GM18505 (cell line): ENCODE measurements around the gene TPO.

ENCODE experiments used
- ATAC-seq: cut with Tn5 transposase; IDR thresholded peaks from one replicate; pipeline ENCODE4 v1.9.1; 2021; ENCODE audit not compliant: unreplicated experiment
- POLR2A ChIP-seq: IDR thresholded peaks from 4 replicates; pipeline ENCODE4 v1.6.1; 2011; ENCODE audit warnings: borderline replicate concordance; ENCODE audit not compliant: insufficient read depth, insufficient read length; ENCODE audit errors: extremely low read depth

TPO gene

DNA sequence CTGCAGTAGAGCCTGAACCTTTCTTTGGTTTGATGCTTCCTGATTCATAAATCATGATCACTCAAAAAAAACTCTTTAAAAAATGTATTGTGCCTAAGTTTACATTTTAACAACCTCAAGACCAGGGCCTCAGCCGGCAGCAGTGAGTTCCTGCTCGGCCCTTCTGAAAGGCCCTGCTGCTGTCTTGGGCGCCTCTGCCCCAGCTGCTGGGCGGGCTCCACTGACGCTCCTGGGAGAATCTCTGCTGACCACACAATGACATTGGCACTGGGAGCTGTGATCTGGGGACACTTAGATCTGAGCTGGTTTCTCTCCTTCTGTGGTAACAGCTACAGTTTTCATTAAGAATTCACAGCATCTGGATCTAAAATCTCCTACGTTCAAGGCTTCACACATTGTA lies 25.7 kb downstream of the TPO start:
- no peak for ATAC-seq
- TF ChIP-seq POLR2A: no peak

- no peak for TF ChIP-seq POLR2A
- no peak for ATAC-seq
These were observed 27.3 kb downstream of the TPO start for GRCh38 chr2:1440581-1440980.

GRCh38 chr2:1446301-1446700 lies 33.0 kb downstream of the TPO start:
- no peak for TF ChIP-seq POLR2A
- ATAC-seq: no peak

DNA sequence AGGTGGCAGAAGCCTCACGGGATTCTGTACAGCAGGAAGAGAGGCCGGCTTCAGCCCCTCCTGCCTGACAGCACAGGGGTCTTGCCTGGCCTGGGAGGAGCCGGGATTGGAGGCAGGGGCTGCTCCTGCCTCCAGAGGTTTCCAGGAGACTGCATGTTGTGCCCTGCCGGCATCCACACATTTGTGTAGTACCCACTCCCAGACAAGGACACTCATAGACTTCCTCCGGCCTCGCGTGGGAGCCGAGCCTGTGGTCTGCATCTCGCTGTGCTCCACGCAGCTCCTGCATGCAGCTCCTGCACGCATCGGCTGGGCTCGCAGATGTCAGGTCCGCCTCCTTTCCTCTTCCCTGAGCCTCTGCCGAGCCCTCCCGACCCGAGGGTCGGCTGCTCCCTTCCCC lies 34.7 kb downstream of the TPO start:
- TF ChIP-seq POLR2A: no peak
- ATAC-seq: no peak

DNA sequence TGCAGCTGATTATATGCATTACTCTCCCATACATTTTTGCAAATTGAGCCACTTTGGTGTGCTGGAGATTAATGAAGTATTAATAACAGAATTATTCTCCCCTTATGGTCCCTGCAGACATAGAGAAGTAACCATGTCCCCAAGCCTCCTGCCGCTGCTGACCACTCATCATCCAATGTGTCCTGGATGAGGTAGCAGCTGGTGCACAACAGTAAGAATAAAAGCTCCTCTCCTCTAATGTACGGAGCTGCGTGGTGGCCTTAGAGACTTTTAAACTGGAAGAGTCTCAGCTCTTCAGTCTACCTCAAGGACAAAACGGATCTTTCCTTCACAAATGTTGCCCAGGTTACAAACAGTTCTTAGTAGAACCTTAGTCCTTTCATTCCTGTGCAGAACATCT lies 37.7 kb downstream of the TPO start:
- no peak for TF ChIP-seq POLR2A
- ATAC-seq: no peak

DNA sequence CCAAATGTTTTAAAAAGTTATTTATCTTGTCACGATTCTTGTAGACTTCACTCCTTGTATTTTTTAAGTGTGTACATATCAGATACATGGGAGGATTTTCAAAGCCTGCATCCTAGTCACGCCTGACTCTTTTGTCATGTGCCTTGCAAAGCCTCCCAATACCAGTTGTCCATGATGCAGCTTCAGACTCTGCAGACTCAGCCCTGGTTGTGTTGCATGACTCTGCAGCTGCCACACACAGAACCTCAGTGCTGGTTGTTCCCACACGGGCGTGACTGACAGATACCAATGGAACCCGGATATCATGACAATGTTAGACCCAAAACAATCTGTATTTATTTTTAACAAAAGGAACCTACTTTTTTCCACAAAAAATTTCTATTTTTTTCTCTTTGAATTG lies 38.2 kb downstream of the TPO start:
- no peak for ATAC-seq
- no peak for TF ChIP-seq POLR2A

GRCh38 chr2:1453561-1453960 lies 40.3 kb downstream of the TPO start:
- no peak for TF ChIP-seq POLR2A
- no peak for ATAC-seq

DNA sequence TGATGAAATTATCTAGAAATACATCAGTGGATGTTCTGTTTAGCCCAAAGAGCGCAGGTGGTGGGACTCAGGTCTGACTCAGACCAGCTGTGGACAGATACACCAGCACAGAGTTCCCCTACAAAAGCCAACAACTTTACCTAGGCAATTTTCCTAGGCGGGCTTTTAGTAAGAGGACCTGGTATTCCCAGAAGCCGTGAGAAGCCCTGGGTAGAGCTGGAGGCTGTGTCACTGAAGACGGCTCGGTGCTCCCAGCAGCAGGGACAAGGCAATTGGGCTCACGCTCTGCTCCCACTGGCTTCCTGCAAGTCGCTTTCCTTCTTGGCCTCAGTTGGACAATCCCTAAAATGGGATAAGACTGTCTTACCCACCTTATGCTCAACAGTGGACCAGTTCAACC lies 41.1 kb downstream of the TPO start:
- ATAC-seq: no peak
- TF ChIP-seq POLR2A: no peak

DNA sequence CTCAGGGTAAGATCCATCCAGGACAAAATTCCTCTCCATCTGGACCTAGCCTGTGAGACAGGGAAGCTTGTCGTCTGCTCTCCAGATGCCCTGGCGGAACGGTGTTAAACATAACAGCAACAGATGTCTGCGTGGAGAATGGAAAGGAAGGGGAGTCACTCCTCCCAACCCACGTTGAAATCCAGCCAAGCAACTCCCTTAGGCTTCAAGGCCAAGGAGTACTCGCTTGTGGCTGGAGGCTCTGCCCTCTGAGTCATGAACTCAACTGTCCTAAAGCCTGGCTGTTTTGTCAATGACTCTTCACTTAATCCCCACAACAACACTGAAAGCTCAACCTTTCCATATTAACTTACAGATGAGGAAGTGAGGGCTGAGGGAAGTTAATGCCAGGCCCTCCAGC lies 42.2 kb downstream of the TPO start:
- ATAC-seq: no peak
- TF ChIP-seq POLR2A: no peak

DNA sequence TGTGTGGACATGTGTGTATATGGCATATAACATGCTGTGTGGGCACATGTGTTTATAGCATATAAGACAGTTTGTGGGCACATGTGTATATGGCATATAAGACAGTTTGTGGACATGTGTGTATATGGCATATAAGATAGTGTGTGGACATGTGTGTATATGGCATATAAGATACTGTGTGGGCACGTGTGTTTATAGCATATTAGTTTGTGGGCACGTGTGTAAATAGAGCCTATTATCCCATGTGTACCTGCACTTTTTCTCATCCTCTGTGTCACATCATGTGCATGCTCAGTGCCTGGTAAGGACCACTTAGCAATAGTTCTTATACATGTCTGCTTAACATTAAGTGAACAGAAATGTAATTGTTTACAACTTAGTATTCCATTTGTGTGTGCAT lies 45.2 kb downstream of the TPO start:
- no peak for ATAC-seq
- no peak for TF ChIP-seq POLR2A

GRCh38 chr2:1459727-1460126 lies 46.5 kb downstream of the TPO start:
- no peak for TF ChIP-seq POLR2A
- no peak for ATAC-seq

DNA sequence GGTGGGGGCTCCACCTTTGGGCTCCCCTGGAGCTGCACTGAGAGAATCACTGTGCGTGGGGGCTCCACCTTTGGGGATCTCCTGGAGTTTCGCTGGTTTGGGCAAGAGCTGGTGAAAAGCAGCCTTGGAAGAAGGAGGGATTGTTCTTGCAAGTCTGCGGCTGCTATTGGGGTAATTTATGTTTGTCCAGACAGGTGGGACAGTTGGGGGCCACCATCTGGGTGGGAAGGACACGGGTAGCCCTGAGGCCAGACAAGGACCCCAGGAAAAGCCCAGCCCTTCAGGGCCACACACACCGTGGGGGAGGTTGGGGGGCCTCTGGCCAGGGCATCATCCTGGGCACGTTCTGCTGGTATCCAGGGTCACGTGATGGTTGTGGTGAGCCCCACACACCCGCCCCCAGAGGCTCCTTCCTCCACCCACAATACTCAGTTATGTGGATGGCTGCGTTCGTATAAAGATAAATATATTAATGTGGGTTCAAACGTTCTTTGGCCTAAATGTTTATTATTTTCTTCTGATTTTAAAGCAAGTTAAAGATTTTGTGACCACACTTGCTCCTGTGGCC lies 47.7 kb downstream of the TPO start:
- no peak for ATAC-seq
- TF ChIP-seq POLR2A: no peak

- no peak for ATAC-seq
- TF ChIP-seq POLR2A: no peak
These were observed 48.5 kb downstream of the TPO start for GRCh38 chr2:1461507-1462390.

DNA sequence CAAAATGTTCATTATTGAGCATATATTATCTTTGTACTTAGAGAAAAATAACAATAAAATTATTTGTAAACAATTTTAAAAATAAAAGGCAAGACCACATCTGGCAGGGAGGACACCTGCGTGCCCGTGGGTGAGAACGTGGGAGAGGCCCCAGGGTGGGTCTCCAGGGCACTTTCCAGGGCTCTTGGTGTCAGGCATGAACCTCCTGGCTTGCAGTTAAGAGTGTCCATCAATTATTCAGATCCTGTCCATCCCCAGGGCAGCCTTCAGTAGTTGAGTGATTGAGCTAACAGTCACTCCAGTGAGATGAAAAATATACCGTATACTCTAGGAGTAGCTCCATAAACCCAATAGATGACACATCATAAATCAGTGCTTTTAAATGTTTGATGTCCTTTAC lies 49.7 kb downstream of the TPO start:
- no peak for ATAC-seq
- no peak for TF ChIP-seq POLR2A
